Coronary artery (tissue), 2 donors: Measurements from ENCODE around the gene VAT1.

Source experiments
- DNase-seq: peaks from one replicate; pipeline ENCODE4 v3.0.0-alpha.2; 2017; ENCODE audit warnings: low spot score
- H3K27ac ChIP-seq, 2 donors: fragments of 200-600 bp; sonication (generic); one replicate each; pipeline ENCODE4 v1.5.1; 2016 to 2019
- H3K4me3 ChIP-seq: fragments of 200-600 bp; sonication (generic); 2 replicates; pipeline ENCODE4 v1.5.1; 2016; ENCODE audit warnings: mild to moderate bottlenecking, moderate library complexity
- CTCF ChIP-seq: fragments of 200-600 bp; sonication (generic); IDR thresholded peaks from one replicate; pipeline ENCODE4 v1.5.1; 2019; ENCODE audit warnings: antibody characterized with exemption

Gene VAT1

GRCh38 chr17:43021741-43022512 is at the start of gene VAT1:
Gene VAT1, minus strand, starts transcription at chr17:43022385. Its CDS starts 63 bp downstream, at chr17:43022322.
- peak within 1 kb of the TSS; percentile 100 for H3K4me3 ChIP-seq
- TF ChIP-seq CTCF, result no peak
- DNase-seq, result no peak
- peak within 1 kb of the TSS; percentile 78 to 90 for H3K27ac ChIP-seq

GRCh38 chr17:43070872-43071271 is 48.7 kb upstream of the VAT1 start:
- no peak for DNase-seq
- TF ChIP-seq CTCF, result no peak
- no peak overlapping the region for H3K4me3 ChIP-seq
- no peak overlapping the region for H3K27ac ChIP-seq

DNA sequence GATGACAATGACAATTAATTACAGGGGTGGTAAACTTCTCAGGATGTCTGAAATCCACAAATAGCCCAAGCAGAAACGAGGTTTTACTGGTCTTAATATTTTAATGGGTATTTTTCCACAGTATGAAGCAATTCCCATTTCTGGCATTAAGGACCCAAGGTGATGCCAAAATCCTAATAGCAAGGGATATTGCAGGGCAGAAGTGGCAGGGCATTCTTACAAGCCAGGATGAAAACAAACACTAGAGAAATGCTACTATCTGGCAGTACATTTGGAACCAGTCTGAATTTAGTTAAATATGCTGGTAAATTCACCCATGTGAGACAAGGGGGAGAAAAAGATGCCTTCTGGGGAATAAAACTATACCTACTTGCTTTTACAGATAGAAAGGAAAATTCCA is 48.1 kb upstream of the VAT1 start:
- TF ChIP-seq CTCF, result no peak
- no peak overlapping the region for H3K27ac ChIP-seq
- DNase-seq, result no peak

DNA sequence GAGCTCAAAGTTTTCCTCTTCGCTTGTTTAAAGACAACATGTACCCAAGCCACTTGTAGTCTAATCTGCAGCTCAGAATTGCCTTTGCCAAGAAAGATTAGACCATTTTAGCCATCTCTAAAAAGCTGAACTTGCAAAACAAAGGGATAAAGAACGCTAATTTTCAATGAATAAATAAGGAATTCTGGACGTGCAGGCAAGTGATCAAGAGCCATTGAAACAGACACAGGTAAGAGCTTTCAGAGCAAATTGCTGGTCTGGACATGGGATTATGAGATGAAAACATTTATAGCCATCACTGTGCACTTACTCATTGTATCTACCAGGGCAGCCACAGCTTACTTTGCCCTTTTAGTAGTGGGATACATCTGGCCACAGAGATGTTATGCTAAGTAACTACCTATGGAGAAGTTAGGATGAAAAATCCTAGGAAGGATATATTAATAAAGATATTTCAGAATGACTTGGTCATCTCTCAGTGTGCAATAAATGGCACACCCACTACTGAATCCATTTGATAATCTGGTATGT is 47.2 kb upstream of the VAT1 start:
- H3K27ac ChIP-seq, result no peak overlapping the region
- DNase-seq, result no peak
- no peak overlapping the region for H3K4me3 ChIP-seq
- no peak for TF ChIP-seq CTCF

More for the DNA sequence above, 48.1 kb upstream of the VAT1 start:
- H3K4me3 ChIP-seq, result no peak overlapping the region

- TF ChIP-seq CTCF, result no peak
- H3K27ac ChIP-seq, result no peak overlapping the region
- H3K4me3 ChIP-seq, result no peak overlapping the region
- DNase-seq, result no peak
Measured at GRCh38 chr17:43068570-43069367, 46.6 kb upstream of the VAT1 start.

DNA sequence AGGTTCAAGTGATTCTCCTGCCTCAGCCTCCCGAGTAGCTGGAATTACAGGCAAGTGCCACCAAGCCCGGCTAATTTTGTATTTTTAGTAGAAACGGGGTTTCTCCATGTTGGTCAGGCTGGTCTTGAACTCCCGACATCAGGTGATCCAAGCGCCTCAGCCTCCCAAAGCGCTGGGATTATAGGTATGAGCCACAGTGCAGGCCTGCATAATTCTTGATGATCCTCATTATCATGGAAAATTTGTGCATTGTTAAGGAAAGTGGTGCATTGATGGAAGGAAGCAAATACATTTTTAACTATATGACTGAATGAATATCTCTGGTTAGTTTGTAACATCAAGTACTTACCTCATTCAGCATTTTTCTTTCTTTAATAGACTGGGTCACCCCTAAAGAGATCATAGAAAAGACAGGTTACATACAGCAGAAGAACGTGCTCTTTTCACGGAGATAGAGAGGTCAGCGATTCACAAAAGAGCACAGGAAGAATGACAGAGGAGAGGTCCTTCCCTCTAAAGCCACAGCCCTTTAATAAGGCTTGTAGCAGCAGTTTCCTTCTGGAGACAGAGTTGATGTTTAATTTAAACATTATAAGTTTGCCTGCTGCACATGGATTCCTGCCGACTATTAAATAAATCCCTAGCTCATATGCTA is 40.9 kb upstream of the VAT1 start:
- Histone ChIP-seq H3K27ac (no peak overlapping the region), H3K4me3 (no peak overlapping the region)
- no peak for DNase-seq
- no peak for TF ChIP-seq CTCF
